DOHH2 (cell line): ENCODE results near the gene XIST.

Experiments used
- H3F3A ChIP-seq: fragments of 200-600 bp; sonication (generic), shearing (Covaris generic); 2 replicates; pipeline ENCODE4 v1.6.0; 2016; ENCODE audit warnings: antibody characterized with exemption, mild to moderate bottlenecking; ENCODE audit not compliant: control insufficient read depth, insufficient read depth
- H3K27ac ChIP-seq: fragments of 200-600 bp; sonication (generic); 2 replicates; pipeline ENCODE4 v1.5.1; 2014; ENCODE audit warnings: low read depth, mild to moderate bottlenecking, low read length, moderate library complexity
- H3K27me3 ChIP-seq: fragments of 200-600 bp; sonication (generic); 2 replicates; pipeline ENCODE4 v1.6.1; 2014; ENCODE audit warnings: mild to moderate bottlenecking, low read length, mixed read lengths; ENCODE audit not compliant: control insufficient read depth
- H3K36me3 ChIP-seq: fragments of 200-600 bp; sonication (generic); 2 replicates; pipeline ENCODE4 v1.6.1; 2014; ENCODE audit warnings: mild to moderate bottlenecking, low read length, moderate library complexity, mixed read lengths; ENCODE audit not compliant: control insufficient read depth
- H3K4me1 ChIP-seq: fragments of 200-600 bp; sonication (generic); 2 replicates; pipeline ENCODE4 v1.6.1; 2014; ENCODE audit warnings: mild to moderate bottlenecking, low read length, mixed read lengths; ENCODE audit not compliant: control insufficient read depth
- H3K4me2 ChIP-seq: fragments of 200-600 bp; sonication (generic); 2 replicates; pipeline ENCODE4 v1.6.0; 2014; ENCODE audit warnings: mild to moderate bottlenecking, low read length, moderate library complexity
- H3K4me3 ChIP-seq: fragments of 200-600 bp; sonication (generic); 2 replicates; pipeline ENCODE4 v1.5.1; 2014; ENCODE audit warnings: mild to moderate bottlenecking, low read length, mixed read lengths
- H3K79me2 ChIP-seq: fragments of 200-600 bp; sonication (generic); 2 replicates; pipeline ENCODE4 v1.6.1; 2014; ENCODE audit warnings: mild to moderate bottlenecking, low read length, mixed read lengths; ENCODE audit not compliant: control insufficient read depth
- H3K9me2 ChIP-seq: fragments of 200-600 bp; sonication (generic); replicated peaks from 2 replicates; pipeline ENCODE4 v1.6.1; 2014; ENCODE audit warnings: mild to moderate bottlenecking, low read length, mixed read lengths; ENCODE audit not compliant: control insufficient read depth
- H3K9me3 ChIP-seq: fragments of 200-600 bp; sonication (generic); 2 replicates; pipeline ENCODE4 v1.6.1; 2014; ENCODE audit warnings: antibody characterized with exemption, low read length, mixed read lengths; ENCODE audit not compliant: control insufficient read depth, insufficient read depth
- H4K20me1 ChIP-seq: fragments of 200-600 bp; sonication (generic); 2 replicates; pipeline ENCODE4 v1.6.0; 2014; ENCODE audit warnings: low read depth, mild to moderate bottlenecking, antibody characterized with exemption, low read length, moderate library complexity; ENCODE audit not compliant: control insufficient read depth, insufficient read depth
- CTCF ChIP-seq: fragments of 200-600 bp; sonication (generic); IDR thresholded peaks from one replicate; pipeline ENCODE4 v1.5.1; 2014; ENCODE audit warnings: antibody characterized with exemption, mild to moderate bottlenecking, low read depth, low read length; ENCODE audit not compliant: poor library complexity, severe bottlenecking
- EZH2phosphoT487 ChIP-seq: fragments of 200-600 bp; sonication (generic); IDR thresholded peaks from 2 replicates; pipeline ENCODE4 v1.6.1; 2017; ENCODE audit warnings: borderline replicate concordance, mild to moderate bottlenecking, antibody characterized with exemption, low read length, moderate library complexity, mixed read lengths

XIST gene

DNA sequence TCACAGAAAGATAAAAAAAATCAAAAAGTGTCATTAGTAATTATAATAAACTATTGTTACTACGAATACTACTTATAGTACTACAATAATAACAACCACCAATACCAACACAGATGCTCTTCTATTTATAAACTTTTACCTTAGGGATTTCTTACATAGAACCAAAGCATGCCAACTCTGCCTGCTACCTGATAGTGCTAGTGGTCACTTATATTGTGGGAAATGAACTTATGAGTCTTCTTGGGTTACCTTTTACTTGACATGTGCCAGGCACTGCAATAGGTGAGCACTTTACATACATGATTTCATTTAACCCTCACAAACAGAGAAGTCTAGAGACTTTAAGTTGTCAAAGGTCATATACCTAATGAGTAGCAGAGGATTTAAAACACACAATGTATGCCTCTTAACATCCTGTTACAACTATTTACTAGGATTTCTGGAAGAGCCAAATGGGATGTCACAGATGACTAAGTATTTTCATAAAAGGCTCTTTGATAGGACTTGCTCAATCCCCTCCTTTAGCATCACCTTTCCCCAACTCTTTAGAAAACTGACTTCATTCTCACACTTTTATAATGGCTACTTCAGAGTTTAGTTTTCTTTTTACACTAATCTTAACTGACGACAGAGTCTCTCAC lies 24.3 kb downstream of the XIST start:
- H3K9me2 ChIP-seq = no peaks in the 10 kb centered on the region
- TF ChIP-seq EZH2phosphoT487 = no peak
- no peak for TF ChIP-seq CTCF
- H3K4me3 ChIP-seq = no peak overlapping the region
- no peaks in the 10 kb centered on the region for H3K9me3 ChIP-seq
- H3K36me3 ChIP-seq = no peaks in the 10 kb centered on the region
- H3F3A ChIP-seq = no peaks in the 10 kb centered on the region
- H3K4me1 ChIP-seq = no peaks in the 10 kb centered on the region
- H3K79me2 ChIP-seq = no peaks in the 10 kb centered on the region
- H4K20me1 ChIP-seq = no peaks in the 10 kb centered on the region
- no peak overlapping the region for H3K4me2 ChIP-seq
- no peaks in the 10 kb centered on the region for H3K27me3 ChIP-seq
- H3K27ac ChIP-seq = no peak overlapping the region

GRCh38 chrX:73827406-73827805 lies 25.1 kb downstream of the XIST start:
- Histone ChIP-seq H4K20me1 (no peaks in the 10 kb centered on the region), H3K36me3 (no peaks in the 10 kb centered on the region), H3K79me2 (no peaks in the 10 kb centered on the region), H3F3A (no peaks in the 10 kb centered on the region), H3K4me3 (no peak overlapping the region), H3K9me3 (no peaks in the 10 kb centered on the region), H3K9me2 (no peaks in the 10 kb centered on the region), H3K4me1 (no peaks in the 10 kb centered on the region), H3K4me2 (no peak overlapping the region), H3K27ac (no peak overlapping the region), H3K27me3 (no peaks in the 10 kb centered on the region)
- TF ChIP-seq CTCF (no peak), EZH2phosphoT487 (no peak)

GRCh38 chrX:73826996-73827395 lies 25.5 kb downstream of the XIST start:
- Histone ChIP-seq H3K79me2 (no peaks in the 10 kb centered on the region), H3K9me2 (no peaks in the 10 kb centered on the region), H3K4me2 (no peak overlapping the region), H3K36me3 (no peaks in the 10 kb centered on the region), H3K9me3 (no peaks in the 10 kb centered on the region), H4K20me1 (no peaks in the 10 kb centered on the region), H3F3A (no peaks in the 10 kb centered on the region), H3K4me3 (no peak overlapping the region), H3K27ac (no peak overlapping the region), H3K4me1 (no peaks in the 10 kb centered on the region), H3K27me3 (no peaks in the 10 kb centered on the region)
- TF ChIP-seq CTCF = no peak
- TF ChIP-seq EZH2phosphoT487 = no peak
